ENCODE measurements around the gene MAD2L1.
A peak's percentile ranks its signal among the peaks of the same experiment; 100 is the strongest.

The MAD2L1 gene

GRCh38 chr4:120057416-120057815, 9.2 kb downstream of the MAD2L1 start:
- H3K36me3 ChIP-seq (ENCODE audit: insufficient read depth, low read length) = no peaks in the 10 kb centered on the region
- no peaks in the 10 kb centered on the region for H3K9me3 ChIP-seq (ENCODE audit: low read length)
- H3K4me3 ChIP-seq (ENCODE audit: low read depth in 1 of 2, low read length in 2 of 2) = no peak overlapping the region
- H3K4me1 ChIP-seq (ENCODE audit: insufficient read depth, low read length) = peaks cover 5% of the 10 kb centered on the region
- H3K9ac ChIP-seq (ENCODE audit: low read length) = no peak overlapping the region
- no peaks in the 10 kb centered on the region for H3K27me3 ChIP-seq (ENCODE audit: control insufficient read depth in 1 of 2, insufficient read depth in 2 of 2, low read length in 2 of 2)
- H3K27ac ChIP-seq (ENCODE audit: low read depth, low read length) = no peak overlapping the region

- Histone ChIP-seq H3K4me1 (ENCODE audit: insufficient read depth, low read length) (peaks cover 5% of the 10 kb centered on the region), H3K27ac (ENCODE audit: low read depth, low read length) (no peak overlapping the region), H3K4me3 (ENCODE audit: low read depth in 1 of 2, low read length in 2 of 2) (no peak overlapping the region), H3K9me3 (ENCODE audit: low read length) (no peaks in the 10 kb centered on the region), H3K27me3 (ENCODE audit: control insufficient read depth in 1 of 2, insufficient read depth in 2 of 2, low read length in 2 of 2) (no peaks in the 10 kb centered on the region), H3K36me3 (ENCODE audit: insufficient read depth, low read length) (no peaks in the 10 kb centered on the region), H3K9ac (ENCODE audit: low read length) (no peak overlapping the region)
Measured at GRCh38 chr4:120056246-120056645, 10.4 kb downstream of the MAD2L1 start.

- H3K4me1 ChIP-seq (ENCODE audit: insufficient read depth, low read length) = peaks cover 5% of the 10 kb centered on the region
- H3K4me3 ChIP-seq (ENCODE audit: low read depth in 1 of 2, low read length in 2 of 2) = no peak overlapping the region
- H3K27ac ChIP-seq (ENCODE audit: low read depth, low read length) = no peak overlapping the region
Measured at GRCh38 chr4:120055795-120056194, 10.9 kb downstream of the MAD2L1 start.

DNA sequence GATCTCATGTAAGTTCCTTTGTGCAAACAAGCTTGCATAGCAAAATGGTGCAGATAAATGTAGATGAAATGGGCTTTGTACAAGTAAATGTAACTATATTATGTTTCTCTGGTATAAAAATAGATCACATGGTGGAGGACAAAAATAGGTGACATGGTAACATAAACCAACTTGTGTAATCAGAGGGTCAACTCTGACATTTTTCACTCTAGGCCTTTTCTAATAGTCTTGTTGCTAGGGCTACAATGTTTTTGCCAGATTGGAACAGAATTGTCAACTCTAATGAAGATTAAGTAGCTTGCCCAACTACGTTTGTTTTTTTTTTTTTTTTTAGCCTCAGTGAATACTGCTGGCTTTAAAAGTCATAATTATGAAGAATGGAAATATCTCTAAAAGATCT, 11.5 kb downstream of the MAD2L1 start:
- H3K9ac ChIP-seq (ENCODE audit: low read length) = no peak overlapping the region
- peaks cover 5% of the 10 kb centered on the region for H3K4me1 ChIP-seq (ENCODE audit: insufficient read depth, low read length)
- no peaks in the 10 kb centered on the region for H3K9me3 ChIP-seq (ENCODE audit: low read length)
- H3K27me3 ChIP-seq (ENCODE audit: control insufficient read depth in 1 of 2, insufficient read depth in 2 of 2, low read length in 2 of 2) = no peaks in the 10 kb centered on the region
- no peaks in the 10 kb centered on the region for H3K36me3 ChIP-seq (ENCODE audit: insufficient read depth, low read length)
- peak overlapping the region; percentile 17 for H3K27ac ChIP-seq (ENCODE audit: low read depth, low read length)
- H3K4me3 ChIP-seq (ENCODE audit: low read depth in 1 of 2, low read length in 2 of 2) = no peak overlapping the region

More at GRCh38 chr4:120055795-120056194, 10.9 kb downstream of the MAD2L1 start:
- Histone ChIP-seq H3K36me3 (ENCODE audit: insufficient read depth, low read length) (no peaks in the 10 kb centered on the region), H3K9me3 (ENCODE audit: low read length) (no peaks in the 10 kb centered on the region), H3K9ac (ENCODE audit: low read length) (no peak overlapping the region), H3K27me3 (ENCODE audit: control insufficient read depth in 1 of 2, insufficient read depth in 2 of 2, low read length in 2 of 2) (no peaks in the 10 kb centered on the region)

DNA sequence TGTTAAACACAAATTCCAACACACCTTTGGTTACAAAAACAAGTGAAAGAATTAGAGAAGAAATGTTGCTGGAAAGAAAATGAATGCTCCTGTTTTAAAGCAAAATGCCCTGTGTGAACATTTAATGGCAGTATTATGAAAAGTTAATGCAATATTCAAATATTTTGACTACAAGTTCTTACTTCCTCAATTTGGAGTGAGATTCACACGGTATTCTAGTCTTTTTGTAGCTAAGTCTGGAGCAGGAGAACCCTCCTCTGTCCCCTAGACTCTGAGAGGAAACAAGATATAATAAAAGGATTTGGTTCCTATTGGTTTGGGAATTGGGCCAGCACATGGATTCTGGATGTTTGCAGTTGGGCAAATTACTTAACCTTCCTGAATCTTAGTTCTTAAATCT, 12.7 kb downstream of the MAD2L1 start:
- H3K4me3 ChIP-seq (ENCODE audit: low read depth in 1 of 2, low read length in 2 of 2) = no peak overlapping the region
- H3K9me3 ChIP-seq (ENCODE audit: low read length) = no peaks in the 10 kb centered on the region
- no peaks in the 10 kb centered on the region for H3K27me3 ChIP-seq (ENCODE audit: control insufficient read depth in 1 of 2, insufficient read depth in 2 of 2, low read length in 2 of 2)
- no peak overlapping the region for H3K27ac ChIP-seq (ENCODE audit: low read depth, low read length)
- H3K36me3 ChIP-seq (ENCODE audit: insufficient read depth, low read length) = no peaks in the 10 kb centered on the region
- H3K9ac ChIP-seq (ENCODE audit: low read length) = no peak overlapping the region
- H3K4me1 ChIP-seq (ENCODE audit: insufficient read depth, low read length) = peaks cover 11% of the 10 kb centered on the region

DNA sequence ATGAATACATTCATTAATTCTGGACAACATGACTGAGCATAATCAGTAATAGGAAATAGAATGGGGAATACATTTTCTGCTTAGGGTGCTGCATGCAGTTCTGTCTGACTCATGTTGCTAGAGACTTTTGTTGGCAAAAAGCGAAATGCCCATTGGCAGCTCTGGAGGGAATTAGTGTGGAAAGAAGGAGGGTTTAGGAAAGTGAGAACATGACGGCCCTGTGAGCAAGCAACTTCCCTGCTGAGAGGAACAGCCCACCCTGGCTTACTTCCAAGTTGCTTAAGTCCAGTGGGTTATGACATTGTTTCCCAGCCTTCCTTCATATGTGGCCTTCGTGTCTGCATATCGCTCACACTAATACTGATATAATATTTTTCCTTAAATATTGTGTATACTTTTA, 13.8 kb downstream of the MAD2L1 start:
- no peak overlapping the region for H3K9ac ChIP-seq (ENCODE audit: low read length)
- H3K36me3 ChIP-seq (ENCODE audit: insufficient read depth, low read length) = no peaks in the 10 kb centered on the region
- no peak overlapping the region for H3K4me3 ChIP-seq (ENCODE audit: low read depth in 1 of 2, low read length in 2 of 2)
- H3K4me1 ChIP-seq (ENCODE audit: insufficient read depth, low read length) = peaks cover 11% of the 10 kb centered on the region
- H3K9me3 ChIP-seq (ENCODE audit: low read length) = no peaks in the 10 kb centered on the region
- H3K27ac ChIP-seq (ENCODE audit: low read depth, low read length) = no peak overlapping the region
- no peaks in the 10 kb centered on the region for H3K27me3 ChIP-seq (ENCODE audit: control insufficient read depth in 1 of 2, insufficient read depth in 2 of 2, low read length in 2 of 2)

GRCh38 chr4:120051253-120051652, 15.4 kb downstream of the MAD2L1 start:
- no peak overlapping the region for H3K27ac ChIP-seq (ENCODE audit: low read depth, low read length)
- no peak overlapping the region for H3K4me3 ChIP-seq (ENCODE audit: low read depth in 1 of 2, low read length in 2 of 2)
- H3K36me3 ChIP-seq (ENCODE audit: insufficient read depth, low read length) = no peaks in the 10 kb centered on the region
- no peaks in the 10 kb centered on the region for H3K27me3 ChIP-seq (ENCODE audit: control insufficient read depth in 1 of 2, insufficient read depth in 2 of 2, low read length in 2 of 2)
- no peak overlapping the region for H3K9ac ChIP-seq (ENCODE audit: low read length)
- no peaks in the 10 kb centered on the region for H3K9me3 ChIP-seq (ENCODE audit: low read length)
- peaks cover 11% of the 10 kb centered on the region for H3K4me1 ChIP-seq (ENCODE audit: insufficient read depth, low read length)

DNA sequence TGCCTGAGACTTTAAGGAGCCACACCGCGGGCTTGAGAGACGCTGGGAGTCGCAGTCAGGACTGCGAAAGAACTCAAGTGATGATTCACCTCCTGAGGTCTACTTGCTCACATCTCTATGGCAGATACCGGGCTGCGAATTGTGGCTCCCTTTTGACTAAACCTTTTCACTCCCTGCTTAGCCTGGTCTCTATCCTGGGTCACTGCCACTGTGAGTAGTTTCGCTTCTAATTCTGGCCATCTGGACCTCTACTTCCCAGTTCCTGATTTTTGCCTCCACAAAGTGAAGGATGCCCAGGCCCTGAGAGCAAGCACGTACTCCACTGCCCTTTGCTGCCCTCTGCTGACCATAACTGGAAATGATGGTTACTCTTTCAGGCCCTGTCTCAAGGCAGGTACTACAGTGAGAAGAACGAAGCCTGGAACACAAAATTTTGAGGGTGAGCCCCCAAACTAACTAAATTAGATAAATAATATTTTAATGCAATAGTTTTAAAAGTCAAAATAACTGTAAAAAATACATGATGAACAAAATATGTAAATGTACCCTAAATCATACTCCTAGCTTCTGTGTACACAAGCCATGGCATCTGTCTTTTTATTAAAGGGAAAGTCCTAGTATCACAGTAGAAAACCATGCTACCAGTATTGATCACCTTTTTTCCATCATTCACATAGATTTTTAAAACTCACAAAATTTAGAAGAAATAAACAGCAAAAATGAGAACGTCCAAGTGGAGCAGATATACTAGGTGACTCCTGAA, 16.7 kb downstream of the MAD2L1 start:
- no peaks in the 10 kb centered on the region for H3K36me3 ChIP-seq (ENCODE audit: insufficient read depth, low read length)
- peak overlapping the region; percentile 89 for H3K27ac ChIP-seq (ENCODE audit: low read depth, low read length)
- H3K27me3 ChIP-seq (ENCODE audit: control insufficient read depth in 1 of 2, insufficient read depth in 2 of 2, low read length in 2 of 2) = no peaks in the 10 kb centered on the region
- H3K9ac ChIP-seq (ENCODE audit: low read length) = peak overlapping the region; percentile 27
- peaks cover 6% of the 10 kb centered on the region for H3K4me1 ChIP-seq (ENCODE audit: insufficient read depth, low read length)
- peak overlapping the region; percentile 14 to 53 for H3K4me3 ChIP-seq (ENCODE audit: low read depth in 1 of 2, low read length in 2 of 2)
- no peaks in the 10 kb centered on the region for H3K9me3 ChIP-seq (ENCODE audit: low read length)

DNA sequence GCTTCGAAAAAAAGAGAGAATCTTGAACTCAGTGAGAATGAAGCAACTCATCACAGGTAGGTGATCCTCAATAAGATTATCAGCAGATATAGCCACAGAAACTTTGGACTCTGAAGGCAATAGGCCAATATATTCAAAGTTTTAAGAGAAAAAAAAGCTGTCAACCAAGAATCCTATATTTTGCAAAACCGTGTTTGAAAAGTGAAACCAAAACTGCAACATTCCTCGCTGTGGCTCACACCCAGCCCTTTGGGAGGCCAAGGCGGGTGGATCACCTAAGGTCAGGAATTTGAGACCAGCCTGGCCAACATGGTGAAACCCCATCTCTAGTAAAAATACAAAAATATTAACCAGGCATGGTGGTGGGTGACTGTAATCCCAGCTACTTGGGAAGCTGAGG, 22.8 kb downstream of the MAD2L1 start:
- no peaks in the 10 kb centered on the region for H3K9me3 ChIP-seq (ENCODE audit: low read length)
- H3K27ac ChIP-seq (ENCODE audit: low read depth, low read length) = no peak overlapping the region
- no peak overlapping the region for H3K4me3 ChIP-seq (ENCODE audit: low read depth in 1 of 2, low read length in 2 of 2)
- no peaks in the 10 kb centered on the region for H3K27me3 ChIP-seq (ENCODE audit: control insufficient read depth in 1 of 2, insufficient read depth in 2 of 2, low read length in 2 of 2)
- H3K9ac ChIP-seq (ENCODE audit: low read length) = no peak overlapping the region
- H3K4me1 ChIP-seq (ENCODE audit: insufficient read depth, low read length) = no peaks in the 10 kb centered on the region
- H3K36me3 ChIP-seq (ENCODE audit: insufficient read depth, low read length) = no peaks in the 10 kb centered on the region

DNA sequence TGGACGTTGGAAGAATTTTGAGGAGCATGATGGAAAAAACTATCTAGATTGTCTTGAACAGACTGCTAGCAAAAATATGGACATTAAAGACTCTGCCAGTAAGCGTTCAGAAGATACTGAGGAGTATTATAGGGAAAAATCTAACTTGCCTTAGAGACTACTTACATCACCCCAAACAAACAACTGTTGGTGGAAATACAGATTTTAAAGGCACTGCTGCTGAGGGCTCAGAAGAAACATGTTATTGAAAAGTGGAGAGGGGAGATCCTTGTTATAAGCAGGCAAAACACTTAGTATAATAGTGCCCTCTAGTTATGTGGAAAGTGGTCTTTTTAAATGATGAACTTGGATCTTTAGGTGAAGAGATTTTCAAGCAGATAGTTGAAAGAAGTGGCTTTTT, 29.2 kb downstream of the MAD2L1 start:
- no peak overlapping the region for H3K4me3 ChIP-seq (ENCODE audit: low read depth in 1 of 2, low read length in 2 of 2)
- no peak overlapping the region for H3K9ac ChIP-seq (ENCODE audit: low read length)
- H3K27me3 ChIP-seq (ENCODE audit: control insufficient read depth in 1 of 2, insufficient read depth in 2 of 2, low read length in 2 of 2) = no peaks in the 10 kb centered on the region
- no peaks in the 10 kb centered on the region for H3K4me1 ChIP-seq (ENCODE audit: insufficient read depth, low read length)
- no peaks in the 10 kb centered on the region for H3K36me3 ChIP-seq (ENCODE audit: insufficient read depth, low read length)
- H3K27ac ChIP-seq (ENCODE audit: low read depth, low read length) = no peak overlapping the region
- no peaks in the 10 kb centered on the region for H3K9me3 ChIP-seq (ENCODE audit: low read length)

GRCh38 chr4:120034913-120035312, 31.7 kb downstream of the MAD2L1 start:
- H3K36me3 ChIP-seq (ENCODE audit: insufficient read depth, low read length) = no peaks in the 10 kb centered on the region
- H3K4me1 ChIP-seq (ENCODE audit: insufficient read depth, low read length) = no peaks in the 10 kb centered on the region
- H3K9me3 ChIP-seq (ENCODE audit: low read length) = no peaks in the 10 kb centered on the region
- H3K4me3 ChIP-seq (ENCODE audit: low read depth in 1 of 2, low read length in 2 of 2) = no peak overlapping the region
- no peaks in the 10 kb centered on the region for H3K27me3 ChIP-seq (ENCODE audit: control insufficient read depth in 1 of 2, insufficient read depth in 2 of 2, low read length in 2 of 2)
- H3K27ac ChIP-seq (ENCODE audit: low read depth, low read length) = no peak overlapping the region
- no peak overlapping the region for H3K9ac ChIP-seq (ENCODE audit: low read length)

- no peaks in the 10 kb centered on the region for H3K36me3 ChIP-seq (ENCODE audit: insufficient read depth, low read length)
- no peaks in the 10 kb centered on the region for H3K4me1 ChIP-seq (ENCODE audit: insufficient read depth, low read length)
- no peak overlapping the region for H3K9ac ChIP-seq (ENCODE audit: low read length)
- no peak overlapping the region for H3K4me3 ChIP-seq (ENCODE audit: low read depth in 1 of 2, low read length in 2 of 2)
- no peaks in the 10 kb centered on the region for H3K27me3 ChIP-seq (ENCODE audit: control insufficient read depth in 1 of 2, insufficient read depth in 2 of 2, low read length in 2 of 2)
- no peak overlapping the region for H3K27ac ChIP-seq (ENCODE audit: low read depth, low read length)
- no peaks in the 10 kb centered on the region for H3K9me3 ChIP-seq (ENCODE audit: low read length)
Measured at GRCh38 chr4:120026853-120027252, 39.8 kb downstream of the MAD2L1 start.
